Tibial nerve (tissue), 4 donors: Measurements from ENCODE around the gene SINHCAF. TPM values are rescaled to one million over a fixed set of nuclear protein-coding genes. Genes with fewer than 3 reads are reported as not detected.

Source experiments
- DNase-seq, 2 donors: peaks; one replicate each; pipeline ENCODE4 v3.0.0-alpha.2; 2019; ENCODE audit warnings: low spot score in 2 of 2
- H3K27ac ChIP-seq, 4 donors: fragments of 200-600 bp; sonication (generic) in 3 of 4; one replicate each; pipeline ENCODE4 v1.5.1; 2017 to 2019; ENCODE audit warnings: mild to moderate bottlenecking in 1 of 4
- H3K27me3 ChIP-seq, 2 donors: fragments of 200-600 bp; sonication (generic) in 1 of 2; one replicate each; pipeline versions ENCODE4 v1.5.1 to v1.6.0; 2017 to 2019
- H3K36me3 ChIP-seq, 3 donors: fragments of 200-600 bp; sonication (generic); one replicate each; pipeline ENCODE4 v1.5.1; 2018 to 2019
- H3K4me1 ChIP-seq, 4 donors: fragments of 200-600 bp; sonication (generic) in 3 of 4; one replicate each; pipeline ENCODE4 v1.5.1; 2017 to 2019
- H3K4me3 ChIP-seq, 4 donors: fragments of 200-600 bp; sonication (generic) in 3 of 4; one replicate each; pipeline ENCODE4 v1.5.1; 2017 to 2019; ENCODE audit warnings: mild to moderate bottlenecking in 1 of 4, moderate library complexity in 1 of 4
- H3K9me3 ChIP-seq, 4 donors: fragments of 200-600 bp; sonication (generic) in 3 of 4; one replicate each; pipeline ENCODE4 v1.5.1; 2017 to 2019
- EP300 ChIP-seq, 2 donors: sonication (generic); formaldehyde crosslinking; IDR thresholded peaks; one replicate each; pipeline ENCODE4 v1.6.1; 2017; ENCODE audit warnings: antibody characterized with exemption in 2 of 2, mild to moderate bottlenecking in 1 of 2
- POLR2A ChIP-seq, 2 donors: fragments of 450-650 bp; IDR thresholded peaks; one replicate each; pipeline ENCODE4 v1.6.1; 2017; ENCODE audit warnings: antibody characterized with exemption in 2 of 2, mild to moderate bottlenecking in 2 of 2, moderate library complexity in 2 of 2
- WGBS, 2 donors: methylation state at CpG; one replicate each; pipeline ENCODE4 v1.1.5; 2018; 5-methylcytosine and 5-hydroxymethylcytosine counted together
- total RNA-seq, 4 donors: library from RNA; depleted of rRNA; stranded (reverse); fragments of >200 nt; gene quantifications; one replicate each; pipeline ENCODE4 v1.1.0, GENCODE V29; 2016
- TF ChIP-seq, protein P1 (sequence below), 5 experiments: fragments of 200-600 bp in 3 of 5; fragments of 450-650 bp in 2 of 5; sonication (generic) in 3 of 5; IDR thresholded peaks; one replicate each; pipeline ENCODE4 v1.5.1; 2016 to 2019; ENCODE audit warnings: antibody characterized with exemption in 5 of 5, mild to moderate bottlenecking in 3 of 5, moderate library complexity in 2 of 5

Gene SINHCAF
- total RNA-seq, 4 donors from 2014 or later, result 7.5 to 18.6 (median 10.5) TPM

DNA sequence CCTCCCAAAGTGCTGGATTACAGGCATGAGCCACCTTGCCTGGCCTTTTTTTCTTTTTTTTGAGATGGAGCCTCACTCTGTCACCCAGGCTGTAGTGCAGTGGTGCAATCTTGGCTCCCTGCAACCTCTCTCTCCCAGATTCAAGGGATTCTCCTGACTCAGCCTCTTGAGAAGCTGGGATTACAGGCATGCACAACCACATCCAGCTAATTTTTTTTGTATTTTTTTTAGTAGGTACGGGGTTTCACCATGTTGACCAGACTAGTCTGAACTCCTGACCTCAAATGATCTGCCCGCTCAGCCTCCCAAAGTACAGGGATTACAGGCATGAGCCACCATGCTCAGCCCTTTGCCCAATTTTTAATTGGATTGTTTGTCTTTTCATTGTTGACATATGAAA lies 58.0 kb downstream of the SINHCAF start:
- Histone ChIP-seq H3K4me3 (no peak overlapping the region), H3K27ac (no peak overlapping the region), H3K9me3 (no peaks in the 10 kb centered on the region), H3K27me3 (no peaks in the 10 kb centered on the region), H3K4me1 (no peaks in the 10 kb centered on the region), H3K36me3 (no peaks in the 10 kb centered on the region)
- no peak for DNase-seq
- TF ChIP-seq EP300 (IDR thresholded peaks at IDR 0.05), result no peak
- TF ChIP-seq, protein P1, sequence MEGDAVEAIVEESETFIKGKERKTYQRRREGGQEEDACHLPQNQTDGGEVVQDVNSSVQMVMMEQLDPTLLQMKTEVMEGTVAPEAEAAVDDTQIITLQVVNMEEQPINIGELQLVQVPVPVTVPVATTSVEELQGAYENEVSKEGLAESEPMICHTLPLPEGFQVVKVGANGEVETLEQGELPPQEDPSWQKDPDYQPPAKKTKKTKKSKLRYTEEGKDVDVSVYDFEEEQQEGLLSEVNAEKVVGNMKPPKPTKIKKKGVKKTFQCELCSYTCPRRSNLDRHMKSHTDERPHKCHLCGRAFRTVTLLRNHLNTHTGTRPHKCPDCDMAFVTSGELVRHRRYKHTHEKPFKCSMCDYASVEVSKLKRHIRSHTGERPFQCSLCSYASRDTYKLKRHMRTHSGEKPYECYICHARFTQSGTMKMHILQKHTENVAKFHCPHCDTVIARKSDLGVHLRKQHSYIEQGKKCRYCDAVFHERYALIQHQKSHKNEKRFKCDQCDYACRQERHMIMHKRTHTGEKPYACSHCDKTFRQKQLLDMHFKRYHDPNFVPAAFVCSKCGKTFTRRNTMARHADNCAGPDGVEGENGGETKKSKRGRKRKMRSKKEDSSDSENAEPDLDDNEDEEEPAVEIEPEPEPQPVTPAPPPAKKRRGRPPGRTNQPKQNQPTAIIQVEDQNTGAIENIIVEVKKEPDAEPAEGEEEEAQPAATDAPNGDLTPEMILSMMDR (IDR thresholded peaks at IDR 0.05), result no peak
- TF ChIP-seq POLR2A (IDR thresholded peaks at IDR 0.05), result no peak
- WGBS, 2 donors, result 83 to 87% methylated on average over 2 of the region's 2 CpGs

DNA sequence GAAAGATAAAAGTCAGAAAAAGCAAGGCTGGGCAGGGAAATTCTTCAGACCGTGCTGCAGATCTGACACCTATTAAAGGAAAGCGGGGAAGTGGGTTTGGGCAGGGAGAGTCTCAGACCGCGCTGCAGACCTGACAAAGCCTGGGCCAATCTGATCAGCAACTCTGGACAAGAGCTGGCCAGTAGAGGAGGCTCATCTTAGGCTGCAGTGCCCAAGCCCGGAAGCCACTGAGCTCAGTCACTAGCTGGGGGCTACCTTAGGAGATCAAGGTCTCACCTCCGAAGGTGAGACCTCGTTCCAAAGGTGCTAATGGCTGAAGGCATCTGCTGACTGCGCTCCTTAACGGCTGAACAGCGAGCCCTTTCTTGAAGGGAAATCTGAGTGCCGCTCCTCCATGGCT lies 60.2 kb downstream of the SINHCAF start:
- no peak for DNase-seq
- Histone ChIP-seq H3K27ac (no peak overlapping the region), H3K4me3 (no peak overlapping the region), H3K27me3 (no peaks in the 10 kb centered on the region), H3K36me3 (no peaks in the 10 kb centered on the region), H3K4me1 (no peaks in the 10 kb centered on the region), H3K9me3 (no peaks in the 10 kb centered on the region)
- 74 to 75% methylated on average over 11 of the region's 11 CpGs for WGBS, 2 donors
- TF ChIP-seq EP300 (IDR thresholded peaks at IDR 0.05) (no peak), POLR2A (IDR thresholded peaks at IDR 0.05) (no peak)
- TF ChIP-seq, protein P1 (IDR thresholded peaks at IDR 0.05), result no peak

DNA sequence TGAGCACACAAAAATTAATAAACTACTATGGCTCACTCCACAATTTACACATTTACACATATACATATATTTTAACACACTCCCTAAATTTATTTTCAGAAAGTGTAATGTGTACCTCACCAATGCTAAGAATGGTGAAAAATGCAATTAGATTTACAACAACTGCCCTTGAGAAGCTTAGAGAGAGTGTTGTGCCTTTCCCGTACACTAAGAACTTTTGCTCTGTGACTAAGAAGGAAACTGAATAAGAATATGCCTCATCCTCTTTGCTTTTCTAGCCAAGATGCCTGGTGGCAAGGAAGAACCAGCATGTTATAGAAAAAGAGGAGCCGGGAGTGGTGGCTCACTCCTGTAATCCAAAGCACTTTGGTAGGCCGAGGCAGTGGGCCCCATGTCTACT lies 62.3 kb downstream of the SINHCAF start:
- Histone ChIP-seq H3K9me3 (no peaks in the 10 kb centered on the region), H3K27me3 (no peaks in the 10 kb centered on the region), H3K4me1 (no peaks in the 10 kb centered on the region), H3K27ac (no peak overlapping the region), H3K4me3 (no peak overlapping the region), H3K36me3 (no peaks in the 10 kb centered on the region)
- TF ChIP-seq POLR2A (IDR thresholded peaks at IDR 0.05) (no peak), EP300 (IDR thresholded peaks at IDR 0.05) (no peak)
- TF ChIP-seq, protein P1 (IDR thresholded peaks at IDR 0.05), result no peak
- WGBS, 2 donors, result 91 to 92% methylated on average over 3 of the region's 3 CpGs
- DNase-seq, result no peak

DNA sequence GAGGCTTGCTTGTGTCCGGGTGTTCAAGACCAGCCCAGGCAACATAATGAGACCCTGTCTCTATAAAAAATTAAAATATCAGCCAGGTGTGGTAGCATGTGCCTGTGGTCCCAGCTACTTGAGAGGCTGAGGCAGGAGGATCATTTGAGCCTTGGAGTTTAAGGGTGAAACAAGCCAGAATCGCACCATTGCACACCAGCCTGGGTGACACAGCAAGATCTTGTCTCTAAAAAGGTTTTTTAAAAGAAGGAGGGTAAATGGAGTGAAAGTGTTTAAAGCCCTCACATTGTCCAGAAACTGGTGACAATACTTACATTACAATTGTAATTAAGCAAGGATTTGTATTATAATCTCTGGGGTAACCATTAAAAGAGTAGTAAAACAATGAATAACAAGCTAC lies 64.2 kb downstream of the SINHCAF start:
- Histone ChIP-seq H3K4me3 (no peak overlapping the region), H3K9me3 (no peaks in the 10 kb centered on the region), H3K27me3 (no peaks in the 10 kb centered on the region), H3K27ac (no peak overlapping the region), H3K36me3 (no peaks in the 10 kb centered on the region), H3K4me1 (no peaks in the 10 kb centered on the region)
- DNase-seq, result no peak
- WGBS, 2 donors, result 97 to 98% methylated on average over 2 of the region's 2 CpGs
- TF ChIP-seq EP300 (IDR thresholded peaks at IDR 0.05) (no peak), POLR2A (IDR thresholded peaks at IDR 0.05) (no peak)
- TF ChIP-seq, protein P1 (IDR thresholded peaks at IDR 0.05), result no peak

DNA sequence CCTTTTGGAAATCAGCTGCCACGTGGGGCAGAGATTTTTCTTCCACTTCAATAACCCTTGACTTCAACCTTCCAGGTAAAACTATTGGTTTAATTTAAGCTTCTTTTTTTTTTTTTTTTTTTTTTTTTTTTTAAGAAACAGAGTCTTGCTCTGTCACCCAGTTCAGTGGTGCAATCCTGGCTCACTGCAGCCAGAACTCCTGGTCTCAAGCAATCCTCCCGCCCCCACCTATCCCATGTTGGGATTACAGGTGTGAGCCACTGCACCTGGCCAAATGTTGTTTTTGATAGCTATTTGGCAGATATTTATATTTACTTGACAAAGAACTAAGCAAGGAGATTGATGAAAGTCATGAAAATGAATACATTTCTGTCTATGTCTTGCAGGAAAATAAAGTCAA lies 65.1 kb downstream of the SINHCAF start:
- no peaks in the 10 kb centered on the region for H3K4me1 ChIP-seq
- no peak overlapping the region for H3K27ac ChIP-seq
- no peaks in the 10 kb centered on the region for H3K36me3 ChIP-seq
- 86 to 91% methylated on average over 2 of the region's 2 CpGs for WGBS, 2 donors
- H3K27me3 ChIP-seq, result no peaks in the 10 kb centered on the region
- H3K4me3 ChIP-seq, result no peak overlapping the region
- DNase-seq, result no peak
- no peaks in the 10 kb centered on the region for H3K9me3 ChIP-seq
- TF ChIP-seq EP300 (IDR thresholded peaks at IDR 0.05), result no peak
- no peak for TF ChIP-seq POLR2A (IDR thresholded peaks at IDR 0.05)
- TF ChIP-seq, protein P1 (IDR thresholded peaks at IDR 0.05), result no peak
